Activated naive CD8-positive, alpha-beta T cell (primary cell): Measurements from ENCODE around the gene RPL4.
"Not testable (repeated sequence)": the region's sequence is repeated elsewhere in the genome, so short reads cannot be mapped to it uniquely, and the experiment has no call there.

Source experiments
- H3K27ac Mint-ChIP-seq: one replicate; pipeline ENCODE4 v1.8.0; 2021; ENCODE audit warnings: mixed read lengths
- H3K27me3 Mint-ChIP-seq: one replicate; pipeline ENCODE4 v1.8.0; 2021; ENCODE audit warnings: mixed read lengths
- H3K36me3 Mint-ChIP-seq: one replicate; pipeline ENCODE4 v1.8.0; 2021; ENCODE audit warnings: mixed read lengths
- H3K4me1 Mint-ChIP-seq: one replicate; pipeline ENCODE4 v1.8.0; 2021; ENCODE audit warnings: low read depth, mixed read lengths
- H3K4me3 Mint-ChIP-seq: one replicate; pipeline ENCODE4 v1.8.0; 2021; ENCODE audit warnings: mild to moderate bottlenecking, mixed read lengths
- H3K9me3 Mint-ChIP-seq: one replicate; pipeline ENCODE4 v1.8.0; 2021; ENCODE audit warnings: low read depth, mixed read lengths

The RPL4 gene

GRCh38 chr15:66500346-66500745 is 4.3 kb downstream of the RPL4 start:
- H3K4me1 Mint-ChIP-seq = peaks cover 62% of the 10 kb centered on the region
- peak overlapping the region; percentile 100 for H3K27ac Mint-ChIP-seq
- peaks cover 35% of the 10 kb centered on the region for H3K36me3 Mint-ChIP-seq
- not testable (repeated sequence) for H3K9me3 Mint-ChIP-seq, H3K27me3 Mint-ChIP-seq
- H3K4me3 Mint-ChIP-seq = peak overlapping the region; percentile 100

GRCh38 chr15:66498501-66499386 is 5.9 kb downstream of the RPL4 start:
- H3K27ac Mint-ChIP-seq = peak overlapping the region; percentile 96
- peak overlapping the region; percentile 96 for H3K4me3 Mint-ChIP-seq
- no peaks in the 10 kb centered on the region for H3K27me3 Mint-ChIP-seq
- H3K4me1 Mint-ChIP-seq = peaks cover 71% of the 10 kb centered on the region
- H3K36me3 Mint-ChIP-seq = peaks cover 35% of the 10 kb centered on the region
- no peaks in the 10 kb centered on the region for H3K9me3 Mint-ChIP-seq

GRCh38 chr15:66497502-66498455 is 6.9 kb downstream of the RPL4 start, which contains the start of gene SNAPC5:
SNAPC5 (minus strand) TSS chr15:66497762; CDS start chr15:66497731, 31 bp downstream.
- Mint-ChIP-seq H3K4me3 (peak within 1 kb of the TSS; percentile 96), H3K4me1 (peaks cover 67% of the 10 kb centered on the region), H3K9me3 (no peaks in the 10 kb centered on the region), H3K27me3 (no peaks in the 10 kb centered on the region), H3K27ac (peak within 1 kb of the TSS; percentile 96), H3K36me3 (peaks cover 26% of the 10 kb centered on the region)

DNA sequence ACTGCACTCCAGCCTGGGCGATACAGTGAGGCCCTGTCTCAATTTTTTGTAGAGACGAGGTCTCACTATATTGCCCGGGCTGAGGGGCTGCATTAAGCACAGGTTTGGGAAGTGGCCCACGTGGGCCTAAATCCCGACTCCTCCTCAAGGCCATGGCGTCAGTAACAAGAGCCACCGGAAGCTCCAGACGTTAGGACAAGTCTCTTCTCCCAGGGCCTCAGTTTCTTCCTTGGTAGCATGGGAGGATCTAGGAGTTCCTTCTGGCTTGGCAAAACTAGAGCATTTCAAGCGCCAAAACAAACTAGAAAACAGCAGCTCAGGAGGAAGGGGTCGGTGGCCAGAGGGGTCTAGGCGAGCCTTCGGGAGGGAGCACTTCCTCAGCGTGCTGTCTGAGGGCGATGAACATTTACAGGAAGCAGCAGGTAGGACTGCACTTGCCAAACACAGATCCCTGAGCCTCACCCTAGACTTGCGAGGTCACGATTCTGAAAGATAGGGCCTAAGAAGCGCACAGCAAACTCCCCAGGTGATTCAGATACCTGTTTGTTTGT is 7.6 kb downstream of the RPL4 start:
- H3K9me3 Mint-ChIP-seq = no peaks in the 10 kb centered on the region
- H3K27me3 Mint-ChIP-seq = no peaks in the 10 kb centered on the region
- peak overlapping the region; percentile 96 for H3K27ac Mint-ChIP-seq
- peak overlapping the region; percentile 96 for H3K4me3 Mint-ChIP-seq
- peaks cover 59% of the 10 kb centered on the region for H3K4me1 Mint-ChIP-seq
- peaks cover 22% of the 10 kb centered on the region for H3K36me3 Mint-ChIP-seq

DNA sequence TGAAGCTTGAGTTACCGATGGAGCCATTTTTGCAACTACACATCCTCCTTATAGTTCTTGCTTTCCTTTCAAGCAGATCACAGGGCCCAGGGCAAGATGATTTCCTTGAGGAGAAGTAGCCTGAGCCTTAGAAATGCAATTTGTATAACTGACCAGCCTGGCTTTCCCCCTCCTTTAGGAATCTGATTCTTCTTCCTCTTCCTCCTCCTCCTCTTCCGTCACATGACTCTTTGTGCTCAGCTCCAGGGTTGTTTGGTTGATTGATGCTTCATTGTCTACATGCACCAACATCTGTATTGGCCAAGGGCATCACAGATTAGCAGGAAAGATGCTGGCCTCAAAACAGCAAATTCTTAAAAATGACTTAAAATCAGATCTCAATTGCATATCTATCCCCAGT is 10.4 kb downstream of the RPL4 start:
- Mint-ChIP-seq H3K36me3 (peaks cover 13% of the 10 kb centered on the region), H3K27me3 (no peaks in the 10 kb centered on the region), H3K4me1 (peaks cover 39% of the 10 kb centered on the region), H3K9me3 (no peaks in the 10 kb centered on the region), H3K4me3 (no peak overlapping the region), H3K27ac (peak overlapping the region; percentile 90)

DNA sequence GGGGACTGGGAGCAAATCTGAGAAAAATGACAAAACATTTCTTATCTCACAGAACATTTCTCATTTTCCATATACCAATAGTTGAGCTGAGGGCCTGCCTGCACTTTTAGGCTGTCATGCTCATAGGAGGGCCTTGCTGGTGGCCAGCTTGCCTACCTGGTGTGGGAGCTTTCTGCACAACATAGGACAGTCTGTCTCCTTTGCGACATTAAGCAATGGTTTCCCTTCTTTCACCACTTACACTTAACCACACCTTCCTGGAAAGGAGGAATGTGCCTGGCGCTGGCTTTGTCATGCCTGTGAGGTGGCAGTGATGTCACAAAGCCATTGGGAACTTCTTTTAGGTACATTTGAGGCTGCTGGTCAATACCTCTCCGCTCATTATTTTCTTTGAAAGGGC is 12.8 kb downstream of the RPL4 start:
- H3K27ac Mint-ChIP-seq = peak overlapping the region; percentile 66
- no peak overlapping the region for H3K4me3 Mint-ChIP-seq
- no peaks in the 10 kb centered on the region for H3K27me3 Mint-ChIP-seq
- peaks cover 10% of the 10 kb centered on the region for H3K36me3 Mint-ChIP-seq
- H3K4me1 Mint-ChIP-seq = peaks cover 24% of the 10 kb centered on the region
- no peaks in the 10 kb centered on the region for H3K9me3 Mint-ChIP-seq

DNA sequence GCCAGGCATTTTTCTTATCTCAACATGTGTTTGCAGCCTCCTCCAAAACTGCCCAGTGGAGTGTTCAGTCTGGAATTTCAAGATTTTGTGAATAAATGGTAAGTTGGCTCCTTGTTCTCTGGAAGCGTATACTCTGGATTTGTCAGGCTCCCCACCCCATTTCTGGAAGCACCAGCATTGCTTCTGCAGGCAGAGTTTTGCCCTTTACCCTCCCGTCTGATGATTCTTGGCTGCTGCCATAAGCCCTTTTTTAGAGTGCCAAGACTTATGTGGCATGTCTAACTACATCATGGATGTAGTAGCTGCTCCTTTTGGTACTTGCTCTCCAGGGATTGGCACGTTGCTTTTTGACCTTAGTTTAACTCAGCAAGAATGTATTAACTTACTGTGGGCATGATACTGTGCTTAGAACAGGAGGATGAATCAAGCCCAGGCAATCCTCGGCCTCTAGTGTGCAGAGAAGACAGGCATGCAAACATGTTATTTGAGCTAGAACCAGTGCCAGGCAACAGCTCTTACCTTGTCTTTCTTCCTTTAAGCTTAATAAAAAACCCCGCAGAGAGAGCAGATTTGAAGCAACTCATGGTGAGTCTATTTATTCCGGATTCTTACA is 15.4 kb downstream of the RPL4 start:
- Mint-ChIP-seq H3K9me3 (no peaks in the 10 kb centered on the region), H3K27ac (peak overlapping the region; percentile 16), H3K4me1 (peaks cover 8% of the 10 kb centered on the region), H3K4me3 (no peak overlapping the region), H3K27me3 (no peaks in the 10 kb centered on the region), H3K36me3 (peaks cover 3% of the 10 kb centered on the region)

- Mint-ChIP-seq H3K36me3 (no peaks in the 10 kb centered on the region), H3K27me3 (no peaks in the 10 kb centered on the region), H3K4me3 (no peak overlapping the region)
These were observed 16.1 kb downstream of the RPL4 start for GRCh38 chr15:66488525-66488924.

GRCh38 chr15:66486887-66487286 is 17.8 kb downstream of the RPL4 start:
- H3K4me3 Mint-ChIP-seq = no peak overlapping the region
- no peaks in the 10 kb centered on the region for H3K27me3 Mint-ChIP-seq
- H3K36me3 Mint-ChIP-seq = peaks cover 2% of the 10 kb centered on the region
- peaks cover 5% of the 10 kb centered on the region for H3K4me1 Mint-ChIP-seq
- H3K9me3 Mint-ChIP-seq = no peaks in the 10 kb centered on the region
- H3K27ac Mint-ChIP-seq = no peak overlapping the region

More at GRCh38 chr15:66488525-66488924, 16.1 kb downstream of the RPL4 start:
- H3K4me1 Mint-ChIP-seq = peaks cover 3% of the 10 kb centered on the region
- no peaks in the 10 kb centered on the region for H3K9me3 Mint-ChIP-seq
- H3K27ac Mint-ChIP-seq = no peak overlapping the region

DNA sequence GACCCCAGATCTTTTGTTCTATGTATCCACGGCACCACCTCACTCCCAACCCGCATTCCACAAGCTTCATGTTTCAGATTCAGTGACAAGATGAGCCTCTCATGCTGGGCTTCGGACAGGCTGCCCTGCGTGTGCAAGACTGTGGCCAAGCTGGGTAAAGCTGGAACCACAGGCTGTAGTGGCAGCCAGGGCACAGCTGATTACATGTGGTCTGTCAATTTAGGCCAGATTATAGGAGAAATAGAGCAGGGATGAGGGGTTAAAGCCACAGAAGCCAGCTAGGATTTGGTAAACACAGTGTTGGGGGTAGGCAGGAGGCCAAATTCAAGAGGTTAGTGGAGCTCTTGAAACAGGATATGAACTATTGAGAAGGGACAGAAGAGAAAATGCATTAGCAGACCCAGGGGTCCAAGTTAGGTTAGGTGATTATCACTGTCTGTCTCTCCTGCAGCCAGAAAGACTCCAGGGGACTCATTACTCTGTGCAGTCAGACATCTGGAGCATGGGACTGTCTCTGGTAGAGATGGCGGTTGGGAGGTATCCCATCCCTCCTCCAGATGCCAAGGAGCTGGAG is 20.0 kb downstream of the RPL4 start:
- Mint-ChIP-seq H3K9me3 (no peaks in the 10 kb centered on the region), H3K36me3 (peaks cover 4% of the 10 kb centered on the region), H3K4me3 (no peak overlapping the region), H3K27ac (no peak overlapping the region), H3K4me1 (peaks cover 5% of the 10 kb centered on the region), H3K27me3 (no peaks in the 10 kb centered on the region)

- Mint-ChIP-seq H3K4me1 (peaks cover 5% of the 10 kb centered on the region), H3K36me3 (peaks cover 7% of the 10 kb centered on the region), H3K27ac (peak overlapping the region; percentile 41), H3K9me3 (no peaks in the 10 kb centered on the region), H3K27me3 (no peaks in the 10 kb centered on the region), H3K4me3 (no peak overlapping the region)
These were observed 21.5 kb downstream of the RPL4 start for GRCh38 chr15:66483131-66483566.

- Mint-ChIP-seq H3K4me1 (peaks cover 5% of the 10 kb centered on the region), H3K27ac (peak overlapping the region; percentile 7), H3K4me3 (no peak overlapping the region), H3K9me3 (no peaks in the 10 kb centered on the region), H3K36me3 (peaks cover 7% of the 10 kb centered on the region), H3K27me3 (no peaks in the 10 kb centered on the region)
These were observed 22.1 kb downstream of the RPL4 start for GRCh38 chr15:66482539-66482938.

GRCh38 chr15:66481107-66481856 is 23.4 kb downstream of the RPL4 start:
- no peaks in the 10 kb centered on the region for H3K9me3 Mint-ChIP-seq
- H3K36me3 Mint-ChIP-seq = peaks cover 7% of the 10 kb centered on the region

More at GRCh38 chr15:66481107-66481856, 23.4 kb downstream of the RPL4 start:
- Mint-ChIP-seq H3K4me1 (peaks cover 9% of the 10 kb centered on the region), H3K27me3 (no peaks in the 10 kb centered on the region), H3K4me3 (no peak overlapping the region), H3K27ac (no peak overlapping the region)
